22Rv1 (cell line): Measurements from ENCODE around the gene EPHB1.

Experiments used
- H3K27ac ChIP-seq: fragments of 450-650 bp; 2 replicates; pipeline ENCODE4 v1.5.1; 2017
- ZFX ChIP-seq: fragments of 450-650 bp; IDR thresholded peaks from 2 replicates; pipeline ENCODE4 v1.6.1; 2017; ENCODE audit warnings: antibody characterized with exemption, borderline replicate concordance
- TF ChIP-seq, protein P1 (sequence below): fragments of 450-650 bp; IDR thresholded peaks from 2 replicates; pipeline ENCODE4 v1.5.1; 2017; ENCODE audit warnings: mild to moderate bottlenecking

Gene EPHB1

GRCh38 chr3:134877788-134878187 lies 82.7 kb downstream of the EPHB1 start:
- H3K27ac ChIP-seq = no peak overlapping the region

DNA sequence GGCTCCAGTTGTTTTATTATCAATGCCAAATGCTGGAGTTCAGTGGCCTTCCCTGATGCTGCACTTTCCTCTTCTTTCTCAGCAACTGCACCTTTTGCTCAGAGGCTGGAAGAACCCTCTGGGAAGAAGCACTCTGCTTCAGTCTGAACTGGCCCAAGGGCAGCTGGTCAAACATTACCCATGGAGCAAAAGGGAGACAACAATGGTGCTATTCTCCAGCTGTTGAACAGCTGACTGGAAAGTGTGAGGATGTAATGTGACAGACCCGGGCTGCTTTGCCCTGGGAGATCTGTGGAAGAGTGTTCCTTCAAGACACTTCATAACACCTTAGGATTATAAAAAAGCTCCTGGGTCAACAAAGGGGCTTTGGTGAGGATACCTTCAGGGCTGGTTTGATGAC lies 84.9 kb downstream of the EPHB1 start:
- TF ChIP-seq, protein P1, sequence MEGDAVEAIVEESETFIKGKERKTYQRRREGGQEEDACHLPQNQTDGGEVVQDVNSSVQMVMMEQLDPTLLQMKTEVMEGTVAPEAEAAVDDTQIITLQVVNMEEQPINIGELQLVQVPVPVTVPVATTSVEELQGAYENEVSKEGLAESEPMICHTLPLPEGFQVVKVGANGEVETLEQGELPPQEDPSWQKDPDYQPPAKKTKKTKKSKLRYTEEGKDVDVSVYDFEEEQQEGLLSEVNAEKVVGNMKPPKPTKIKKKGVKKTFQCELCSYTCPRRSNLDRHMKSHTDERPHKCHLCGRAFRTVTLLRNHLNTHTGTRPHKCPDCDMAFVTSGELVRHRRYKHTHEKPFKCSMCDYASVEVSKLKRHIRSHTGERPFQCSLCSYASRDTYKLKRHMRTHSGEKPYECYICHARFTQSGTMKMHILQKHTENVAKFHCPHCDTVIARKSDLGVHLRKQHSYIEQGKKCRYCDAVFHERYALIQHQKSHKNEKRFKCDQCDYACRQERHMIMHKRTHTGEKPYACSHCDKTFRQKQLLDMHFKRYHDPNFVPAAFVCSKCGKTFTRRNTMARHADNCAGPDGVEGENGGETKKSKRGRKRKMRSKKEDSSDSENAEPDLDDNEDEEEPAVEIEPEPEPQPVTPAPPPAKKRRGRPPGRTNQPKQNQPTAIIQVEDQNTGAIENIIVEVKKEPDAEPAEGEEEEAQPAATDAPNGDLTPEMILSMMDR = no peak
- TF ChIP-seq ZFX = no peak
- no peak overlapping the region for H3K27ac ChIP-seq

More at GRCh38 chr3:134877788-134878187, 82.7 kb downstream of the EPHB1 start:
- TF ChIP-seq, protein P1 = no peak
- no peak for TF ChIP-seq ZFX

DNA sequence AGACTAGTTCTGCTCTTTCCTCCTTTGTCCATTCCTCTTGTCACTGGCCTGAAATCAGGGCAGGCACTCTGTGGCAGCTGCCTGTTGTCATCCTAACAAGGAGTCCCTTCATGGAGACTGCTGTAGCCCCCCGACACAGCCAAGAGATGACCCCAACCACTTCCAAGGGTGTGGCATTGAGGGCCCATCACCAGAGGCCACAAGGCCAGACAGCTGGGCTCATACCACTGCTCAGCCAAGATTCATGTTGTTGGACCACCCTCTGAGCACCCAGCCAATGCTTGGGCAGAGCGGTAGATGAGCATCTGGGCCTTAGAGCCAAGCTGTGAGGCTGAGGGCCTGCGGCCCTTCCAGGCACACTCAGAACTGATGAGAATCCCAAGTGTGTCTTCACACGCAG lies 85.4 kb downstream of the EPHB1 start:
- H3K27ac ChIP-seq = no peak overlapping the region
- TF ChIP-seq ZFX = no peak
- TF ChIP-seq, protein P1 = no peak

- H3K27ac ChIP-seq = no peak overlapping the region
- TF ChIP-seq, protein P1 = no peak
- no peak for TF ChIP-seq ZFX
Observed at GRCh38 chr3:134881305-134881704, 86.2 kb downstream of the EPHB1 start.

DNA sequence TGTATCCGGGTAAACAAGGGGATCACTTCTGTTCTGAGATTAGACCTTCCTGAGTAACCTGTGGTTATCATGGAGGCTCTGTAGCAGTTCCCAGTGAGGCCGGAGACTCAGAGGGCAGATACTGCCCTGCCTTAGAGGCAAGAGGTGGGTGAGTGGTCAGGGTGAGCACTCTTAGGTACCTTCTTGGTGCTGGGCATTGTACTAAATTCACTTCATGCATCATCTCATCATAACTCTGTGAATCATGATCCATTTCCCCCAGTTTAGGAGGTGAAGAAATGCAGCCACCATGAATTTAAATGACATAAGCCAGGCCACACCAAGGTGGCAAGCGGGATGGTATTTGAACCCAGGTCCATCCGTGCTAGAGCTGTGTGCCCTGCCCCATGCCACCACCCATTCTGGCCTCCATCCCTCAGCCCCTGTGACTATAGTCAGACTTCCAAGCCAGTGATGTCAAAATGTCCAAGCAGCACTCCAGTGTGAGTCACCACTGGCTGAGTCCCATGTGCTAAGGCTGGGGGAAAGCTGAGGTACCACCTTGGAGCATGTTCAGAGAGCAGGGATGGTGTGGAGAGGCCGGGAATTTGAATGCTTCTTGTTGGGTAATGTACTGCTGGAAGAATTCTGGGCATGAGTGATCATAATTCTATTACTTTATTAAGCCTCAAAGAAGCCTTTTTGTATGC lies 88.8 kb downstream of the EPHB1 start:
- TF ChIP-seq, protein P1 = no peak
- no peak for TF ChIP-seq ZFX
- no peak overlapping the region for H3K27ac ChIP-seq

GRCh38 chr3:134885877-134886621 lies 91.0 kb downstream of the EPHB1 start:
- no peak overlapping the region for H3K27ac ChIP-seq
- TF ChIP-seq, protein P1 = no peak
- TF ChIP-seq ZFX = no peak

- H3K27ac ChIP-seq = no peak overlapping the region
Observed at GRCh38 chr3:134886991-134887390, 91.9 kb downstream of the EPHB1 start.

More at GRCh38 chr3:134886991-134887390, 91.9 kb downstream of the EPHB1 start:
- TF ChIP-seq, protein P1 = no peak
- no peak for TF ChIP-seq ZFX
